Measurements from ENCODE around the gene BAZ2B.
"Not testable (repeated sequence)": the region's sequence is repeated elsewhere in the genome, so short reads cannot be mapped to it uniquely, and the experiment has no call there.

Gene BAZ2B

DNA sequence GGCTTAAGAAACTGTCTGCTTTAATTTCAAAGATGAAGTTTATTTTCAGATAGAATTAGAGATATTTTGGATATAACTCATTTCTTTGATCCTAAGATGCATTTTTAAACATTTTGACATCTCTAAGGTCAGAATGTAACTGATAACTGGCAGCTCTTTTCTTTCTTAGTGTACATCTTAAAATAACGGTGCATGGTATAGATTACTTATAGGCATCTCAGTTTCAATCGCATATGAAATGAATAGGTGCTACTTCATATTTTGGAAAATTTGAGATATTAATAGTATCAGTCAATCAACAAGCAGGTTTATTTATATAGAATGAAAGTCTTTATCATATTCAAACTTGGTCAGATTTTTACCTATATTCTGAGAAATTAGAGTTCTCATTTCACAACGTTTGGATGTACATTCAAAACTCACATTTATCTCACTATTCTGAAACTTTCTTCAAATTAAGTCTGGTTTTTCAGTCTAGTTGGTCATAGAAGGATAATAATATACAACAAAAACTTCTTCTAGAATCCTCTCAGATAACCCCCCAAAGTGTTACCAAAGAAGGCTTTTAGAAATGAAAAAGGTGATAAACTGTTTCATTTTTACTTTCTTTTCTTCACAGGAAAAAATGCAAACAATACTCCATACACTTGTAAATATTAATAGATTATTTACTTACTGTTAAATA lies 207.1 kb downstream of the BAZ2B start:
- DNase-seq, result no peak

DNA sequence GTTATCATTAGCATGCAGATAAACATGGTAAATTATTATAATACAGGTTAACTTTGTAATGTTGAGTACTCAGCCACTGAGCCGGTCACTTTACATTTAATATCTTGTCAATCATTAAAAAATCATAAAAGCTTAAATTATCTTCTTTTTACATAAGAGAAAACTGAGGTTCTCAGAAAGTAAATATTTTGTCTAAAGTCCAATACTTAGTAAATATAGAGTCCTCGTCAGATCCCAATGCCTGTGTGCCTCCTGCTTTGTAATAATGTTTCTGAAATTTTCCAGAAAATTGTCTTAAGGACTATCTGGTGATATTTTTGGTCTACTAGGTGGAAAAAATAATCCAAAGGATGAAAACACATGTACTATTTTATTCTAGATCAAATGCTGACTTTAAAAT lies 213.6 kb downstream of the BAZ2B start:
- DNase-seq, result no peak

DNA sequence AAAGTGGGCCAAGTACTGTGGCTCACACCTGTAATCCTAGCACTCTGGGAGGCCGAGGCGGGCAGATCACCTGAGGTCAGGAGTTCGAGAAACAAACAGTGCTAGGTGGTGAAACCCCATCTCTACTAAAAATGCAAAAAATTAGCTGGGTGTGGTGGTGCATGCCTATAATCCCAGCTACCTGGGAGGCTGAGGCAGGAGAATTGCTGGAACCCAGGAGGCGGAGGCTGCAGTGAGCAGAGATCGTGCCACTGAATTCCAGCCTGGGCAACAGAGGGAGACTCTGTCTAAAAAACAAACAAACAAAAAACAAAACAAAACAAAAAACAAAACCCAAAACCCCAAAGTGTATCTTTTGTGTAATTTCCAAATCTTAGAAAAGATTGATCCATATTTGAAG lies 214.2 kb downstream of the BAZ2B start:
- not testable (repeated sequence) for DNase-seq

DNA sequence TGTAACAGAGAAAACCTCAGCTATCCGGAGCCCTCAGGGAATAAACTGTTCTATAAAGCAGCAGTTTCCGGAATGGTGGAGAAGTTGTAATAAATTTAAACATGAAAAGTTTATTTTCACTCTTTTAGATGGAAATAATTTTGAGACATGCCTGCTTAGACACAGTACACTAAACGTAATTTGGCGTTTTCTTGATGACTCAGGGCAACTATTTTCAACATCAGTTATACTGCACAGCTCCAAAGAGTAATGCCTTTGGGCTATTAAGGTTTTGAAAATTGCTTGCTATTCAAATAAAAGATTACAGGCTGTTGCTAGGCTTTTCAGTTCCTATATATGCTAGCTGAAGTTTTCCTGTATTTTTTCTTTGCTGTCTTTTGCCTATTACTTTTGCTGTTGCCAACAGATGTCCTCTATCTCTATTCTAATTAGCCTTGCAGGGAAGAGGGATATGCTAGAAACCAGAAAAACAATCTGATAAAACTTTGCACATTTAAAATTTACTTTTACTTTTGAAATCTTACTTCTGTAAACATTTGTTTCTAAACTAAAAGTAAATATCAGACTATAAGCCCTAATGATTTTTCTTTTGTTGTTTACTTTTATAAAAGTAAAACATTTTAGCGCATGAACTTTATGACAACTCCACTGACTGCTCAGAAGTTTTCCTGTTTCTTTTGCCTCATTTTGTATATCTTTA lies 216.5 kb downstream of the BAZ2B start:
- DNase-seq, result no peak

DNA sequence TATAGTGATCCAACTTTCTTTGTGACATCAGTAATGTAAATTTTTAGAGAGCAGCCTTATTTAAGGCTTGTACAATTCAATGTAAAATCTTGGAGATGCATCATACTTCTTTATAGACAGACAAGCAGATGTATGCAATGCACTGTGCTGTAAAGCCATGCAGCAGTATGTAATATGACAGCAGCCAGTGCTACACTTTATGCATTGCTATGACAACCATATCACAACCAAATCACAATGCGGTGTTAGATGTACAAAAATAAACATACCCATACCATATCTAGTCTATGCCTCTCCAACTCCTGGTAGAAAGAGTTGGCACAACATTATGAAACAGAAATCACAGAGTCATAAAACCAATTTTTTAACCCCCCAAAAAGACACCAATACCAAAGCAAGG lies 219.5 kb downstream of the BAZ2B start:
- DNase-seq, result no peak

DNA sequence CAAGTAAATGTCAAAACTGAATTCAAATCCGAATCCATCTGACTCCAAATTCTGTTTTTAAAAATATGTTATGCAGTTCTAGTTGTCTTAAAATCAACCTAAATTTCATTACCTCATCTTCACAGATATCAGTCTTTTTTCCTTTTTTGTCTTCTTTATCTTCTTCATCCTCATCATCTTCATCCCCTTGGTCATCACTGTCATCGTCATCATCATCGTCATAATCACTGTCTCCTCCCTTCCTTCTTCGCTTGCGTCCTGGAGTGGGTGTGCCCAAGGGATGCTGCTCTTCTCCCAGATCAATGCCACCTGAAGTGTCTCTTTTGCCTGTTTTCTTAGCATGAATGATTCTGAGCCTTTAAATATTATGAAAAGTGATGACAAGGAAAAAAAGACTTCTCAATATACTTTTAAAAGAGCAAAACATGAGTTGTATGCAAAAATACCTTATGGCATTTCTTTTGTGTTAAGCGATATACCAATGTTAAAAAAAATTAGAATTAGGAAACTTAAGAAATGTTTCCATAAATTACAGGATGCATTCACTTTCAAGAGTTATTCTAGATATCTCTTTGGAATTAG lies 233.8 kb downstream of the BAZ2B start:
- DNase-seq, result no peak

DNA sequence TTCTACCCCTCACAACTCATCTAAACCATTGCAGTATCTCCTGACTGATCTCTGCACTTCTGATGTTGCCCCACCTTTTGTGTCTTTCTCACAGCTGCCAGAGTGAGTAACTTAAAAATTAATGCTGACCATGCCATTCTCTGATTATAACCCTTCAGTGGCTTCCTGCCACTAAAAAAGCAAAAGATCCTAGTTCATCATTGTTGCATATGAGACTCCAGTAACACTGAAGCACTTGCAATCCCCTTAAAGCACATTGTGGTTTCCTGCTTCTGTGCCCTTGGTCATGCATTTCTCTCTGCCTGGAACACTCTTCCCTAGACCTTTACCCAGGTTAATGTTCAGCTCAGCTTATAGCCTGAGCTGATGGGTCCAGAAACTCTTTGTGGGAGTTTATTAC lies 234.8 kb downstream of the BAZ2B start:
- DNase-seq, result no peak

DNA sequence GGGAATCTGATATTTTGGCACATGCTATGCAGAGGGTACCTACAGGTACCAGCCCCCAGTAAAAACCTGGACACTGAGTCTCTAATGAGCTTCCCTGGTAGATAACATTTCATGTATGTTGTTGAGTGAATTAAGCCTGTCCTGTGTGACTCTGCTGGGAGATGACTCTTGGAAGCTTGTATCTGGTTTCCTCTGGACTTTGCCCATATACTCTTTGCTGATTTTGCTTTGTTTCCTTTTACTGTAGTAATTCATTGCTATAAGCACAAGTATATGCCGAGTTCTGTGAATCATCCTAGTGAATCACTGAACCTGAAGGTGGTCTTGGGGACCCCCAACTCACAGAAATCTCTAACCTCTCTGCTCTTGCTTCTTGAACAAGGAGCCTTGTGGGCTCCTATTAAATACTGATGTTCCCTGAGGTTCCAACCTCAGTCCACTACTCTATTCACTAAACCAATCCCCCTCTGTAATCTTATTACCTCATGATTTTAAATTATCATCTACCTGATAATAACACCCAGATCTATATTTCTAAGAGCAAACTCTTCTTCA lies 235.6 kb downstream of the BAZ2B start:
- DNase-seq, result no peak

DNA sequence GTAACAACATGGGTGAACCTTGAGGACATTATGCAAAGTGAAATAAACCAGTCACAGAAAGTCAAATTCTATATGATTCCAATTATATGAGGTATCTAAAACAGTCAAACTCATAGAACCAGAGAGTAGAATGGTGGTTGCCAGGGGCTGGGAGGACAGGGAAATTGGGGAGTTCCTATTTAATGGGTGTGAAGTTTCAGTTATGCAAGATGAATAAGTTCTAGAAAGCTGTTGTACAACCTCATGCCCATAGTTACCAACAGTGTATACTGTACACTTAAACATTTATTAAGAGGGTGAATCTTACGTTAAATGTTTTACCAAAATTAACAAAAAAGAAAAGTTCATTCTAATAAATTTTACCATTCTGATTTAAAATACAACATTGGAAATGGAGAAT lies 237.2 kb downstream of the BAZ2B start:
- DNase-seq, result no peak

DNA sequence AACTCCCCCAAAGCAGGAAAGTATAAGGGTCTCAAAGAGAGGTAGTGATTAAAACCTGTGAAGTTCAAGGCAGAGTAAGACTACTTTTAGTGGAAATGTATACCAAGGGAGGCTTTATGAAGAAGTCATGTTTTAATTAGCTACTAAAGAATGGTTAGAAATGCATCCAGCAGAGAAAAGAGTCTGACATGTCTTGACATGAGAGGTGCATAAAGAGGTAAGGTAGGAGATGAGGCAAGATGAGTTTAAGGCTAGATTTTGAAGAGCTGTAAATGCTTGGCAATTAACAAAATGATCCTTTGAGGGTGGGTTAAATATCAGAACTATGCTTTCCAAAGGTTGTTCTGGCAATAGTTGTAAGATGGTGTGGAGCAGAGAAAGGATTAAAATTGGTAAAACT lies 241.1 kb downstream of the BAZ2B start:
- DNase-seq, result no peak

DNA sequence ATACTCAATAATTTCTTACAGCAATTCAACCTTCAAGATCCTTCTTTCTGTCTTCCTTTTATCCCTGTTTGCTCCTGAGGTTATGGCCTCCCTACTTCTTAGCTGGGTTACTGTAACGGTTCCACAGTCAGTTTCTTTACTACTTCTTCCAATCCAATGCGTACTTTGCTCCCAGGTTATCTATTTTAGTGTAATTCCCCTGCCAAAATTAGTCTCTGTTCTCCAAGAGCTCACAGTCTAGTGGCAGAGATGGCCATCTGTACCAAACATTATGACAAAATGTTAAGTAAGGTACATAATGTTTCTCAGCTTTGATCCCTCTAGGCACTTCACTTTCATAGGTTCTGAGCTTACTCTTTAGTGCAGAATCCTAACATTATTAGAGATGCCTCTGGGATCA lies 244.8 kb downstream of the BAZ2B start:
- DNase-seq, result no peak

DNA sequence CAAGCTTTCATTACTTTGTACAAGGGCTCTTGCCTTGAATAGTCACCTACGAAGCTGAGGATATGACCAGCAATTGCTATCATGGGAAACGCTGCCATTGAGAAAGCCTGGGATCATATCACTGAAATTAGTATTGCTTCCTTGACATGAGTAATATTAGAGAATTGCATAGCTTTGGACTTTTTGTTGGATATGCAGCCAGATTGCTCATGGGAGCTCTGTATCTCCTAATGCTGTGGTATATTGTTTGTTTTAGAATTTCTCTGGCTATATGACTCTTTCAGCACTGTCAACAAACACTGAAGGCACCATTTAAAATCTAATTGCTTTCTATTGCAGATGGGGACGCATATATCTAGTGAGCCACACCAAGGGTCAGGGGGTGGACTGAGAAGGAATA lies 249.8 kb downstream of the BAZ2B start:
- no peak for DNase-seq

DNA sequence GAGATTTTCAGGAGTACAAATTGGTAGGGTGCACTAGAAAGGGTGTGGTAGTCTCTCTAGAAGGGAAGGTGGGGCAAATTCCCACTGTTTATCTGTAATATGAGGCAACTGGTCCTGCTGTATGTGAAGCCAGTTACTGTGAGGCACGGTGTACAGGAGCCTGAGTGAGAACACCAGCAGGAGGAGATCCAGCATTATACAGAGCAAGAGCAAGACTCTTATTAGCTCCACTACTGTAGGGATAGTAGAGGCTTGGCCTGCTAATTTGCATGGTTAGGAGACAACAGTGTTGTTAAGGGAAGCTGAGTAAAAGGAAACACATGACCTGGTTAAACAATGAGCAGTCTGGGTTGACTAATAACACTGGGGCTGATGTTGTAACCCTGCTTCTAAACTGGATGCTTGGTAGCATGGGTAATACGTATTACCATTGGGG lies 253.5 kb downstream of the BAZ2B start:
- DNase-seq, result peak; percentile 2

DNA sequence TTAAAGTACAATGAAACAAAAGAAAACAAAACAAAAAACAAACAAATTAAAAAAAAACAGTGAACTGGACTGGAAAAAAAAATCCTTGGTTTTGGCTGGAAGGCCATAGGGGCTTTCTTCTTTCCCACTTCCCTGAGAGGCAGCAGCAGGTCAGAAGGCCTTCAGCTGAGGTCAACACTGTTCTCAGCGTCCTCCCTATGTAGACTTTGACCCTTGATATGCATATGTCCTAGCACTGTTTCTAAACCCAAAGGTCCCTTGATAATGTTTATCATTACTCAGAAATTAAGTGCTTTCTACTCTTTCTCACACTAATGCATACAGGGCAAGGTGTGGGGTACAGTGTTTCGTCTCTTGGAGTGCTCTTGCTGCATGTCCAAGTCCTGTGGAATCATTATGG lies 254.3 kb downstream of the BAZ2B start:
- DNase-seq, result no peak

DNA sequence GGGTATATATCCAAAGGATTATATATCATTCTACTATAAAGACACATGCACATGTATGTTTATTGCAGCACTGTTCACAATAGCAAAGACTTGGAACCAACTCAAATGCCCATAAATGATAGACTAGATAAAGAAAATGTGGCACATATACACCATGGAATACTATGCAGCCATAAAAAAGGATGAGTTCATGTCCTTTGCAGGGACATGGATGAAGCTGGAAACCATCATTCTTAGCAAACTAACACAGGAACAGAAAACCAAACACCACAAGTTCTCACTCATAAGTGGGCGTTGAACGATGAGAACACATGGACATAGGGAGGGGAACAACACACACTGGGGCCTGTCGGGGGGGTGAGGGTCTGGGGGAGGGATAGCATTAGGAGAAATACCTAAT lies 254.7 kb downstream of the BAZ2B start:
- DNase-seq, result not testable (repeated sequence)

DNA sequence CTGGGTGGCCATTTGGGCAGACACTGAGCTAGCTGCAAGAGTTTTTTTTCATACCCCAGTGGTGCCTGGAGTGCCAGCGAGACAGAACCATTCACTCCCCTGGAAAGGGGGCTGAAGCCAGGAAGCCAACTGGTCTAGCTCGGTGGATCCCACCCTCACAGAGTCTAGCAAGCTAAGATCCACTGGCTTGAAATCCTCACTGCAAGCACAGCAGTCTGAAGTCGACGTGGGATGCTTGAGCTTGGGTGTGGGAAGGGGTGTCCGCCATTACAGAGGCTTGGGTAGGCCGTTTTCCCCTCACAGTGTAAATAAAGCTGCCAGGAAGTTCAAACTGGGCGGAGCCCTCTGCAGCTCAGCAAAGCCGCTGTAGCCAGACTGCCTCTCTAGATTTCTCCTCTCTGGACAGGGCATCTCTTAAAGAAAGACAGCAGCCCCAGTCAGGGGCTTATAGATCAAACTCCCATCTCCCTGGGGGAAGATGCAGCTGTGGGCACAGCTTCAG lies 260.2 kb downstream of the BAZ2B start:
- DNase-seq, result no peak

DNA sequence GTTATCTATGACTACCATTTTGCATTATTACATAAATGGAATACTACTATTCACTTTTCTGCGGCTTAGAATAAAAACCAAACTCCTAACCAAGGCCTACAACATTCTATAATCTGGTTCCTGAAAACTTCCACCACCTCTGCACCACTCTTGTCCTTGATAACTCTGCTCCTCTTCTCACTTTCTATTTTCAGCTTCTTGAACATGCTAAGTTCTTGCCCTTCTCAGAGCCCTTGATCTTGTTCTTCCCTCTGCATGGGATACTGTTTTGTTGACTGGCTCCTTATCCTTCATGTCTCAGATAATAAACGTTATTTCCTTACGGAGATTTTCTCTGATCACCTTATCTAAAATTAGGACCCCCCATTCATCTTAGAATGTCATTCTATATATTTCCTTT lies 264.4 kb downstream of the BAZ2B start:
- no peak for DNase-seq

DNA sequence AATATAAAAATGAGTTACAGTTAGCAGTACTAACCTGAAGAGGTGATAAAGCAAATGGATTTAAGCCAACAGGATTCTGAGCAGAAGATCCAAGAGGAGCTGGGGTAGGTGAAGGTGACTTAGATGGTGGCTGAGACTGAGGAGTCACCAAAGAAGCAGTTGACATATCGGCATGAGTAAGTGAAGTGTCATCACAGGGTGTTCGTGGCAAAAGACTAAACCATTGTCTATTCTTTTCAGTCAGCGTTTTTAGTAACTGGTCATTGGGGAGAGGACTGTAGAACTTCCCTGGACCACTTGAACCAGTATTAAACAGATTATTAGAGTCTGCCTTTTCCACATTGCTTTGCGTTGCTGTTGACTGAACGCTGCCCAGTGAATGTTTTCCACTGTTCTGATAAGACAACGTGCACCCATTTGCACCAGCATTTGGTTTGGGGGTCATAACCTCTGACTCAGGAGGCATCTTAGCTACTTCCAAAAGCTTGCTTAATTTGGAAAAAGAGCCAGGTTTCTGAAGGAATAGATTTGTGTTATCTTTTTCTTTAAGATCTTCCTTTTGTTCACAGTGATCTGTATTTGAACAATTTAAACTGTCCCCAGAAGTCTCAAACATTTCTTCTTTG lies 266.6 kb downstream of the BAZ2B start:
- DNase-seq, result no peak

DNA sequence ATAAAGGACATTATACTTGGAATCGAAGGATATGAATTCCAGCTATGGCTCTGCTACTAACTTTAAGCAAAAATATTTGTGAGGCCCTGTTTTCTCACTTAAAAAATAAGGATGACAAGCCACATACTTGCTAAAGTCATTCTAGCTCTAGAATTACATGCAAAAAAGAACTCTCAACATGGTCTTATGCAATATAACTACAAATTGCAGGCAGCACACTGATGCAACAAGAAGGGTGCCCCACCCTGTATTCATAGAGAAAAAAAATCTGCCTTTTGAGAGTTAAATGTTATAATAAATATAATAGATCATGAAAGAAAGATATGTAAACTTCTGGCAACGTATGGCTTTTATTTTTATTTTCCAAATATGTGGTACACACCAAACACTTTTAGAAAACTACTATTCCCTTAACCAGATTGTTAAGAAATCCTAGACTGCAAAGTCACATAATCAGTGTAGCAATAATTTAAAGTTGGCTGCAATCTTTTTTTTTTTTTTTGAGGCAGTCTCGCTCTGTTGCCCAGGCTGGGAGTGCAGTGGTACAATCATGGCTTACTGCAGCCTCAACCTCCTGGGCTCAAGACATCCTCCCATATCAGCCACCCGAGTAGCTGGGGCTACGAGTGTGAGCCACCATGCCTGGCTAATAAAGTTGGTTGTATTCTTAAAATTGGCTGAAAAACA lies 289.6 kb downstream of the BAZ2B start:
- DNase-seq, result peak; percentile 58

DNA sequence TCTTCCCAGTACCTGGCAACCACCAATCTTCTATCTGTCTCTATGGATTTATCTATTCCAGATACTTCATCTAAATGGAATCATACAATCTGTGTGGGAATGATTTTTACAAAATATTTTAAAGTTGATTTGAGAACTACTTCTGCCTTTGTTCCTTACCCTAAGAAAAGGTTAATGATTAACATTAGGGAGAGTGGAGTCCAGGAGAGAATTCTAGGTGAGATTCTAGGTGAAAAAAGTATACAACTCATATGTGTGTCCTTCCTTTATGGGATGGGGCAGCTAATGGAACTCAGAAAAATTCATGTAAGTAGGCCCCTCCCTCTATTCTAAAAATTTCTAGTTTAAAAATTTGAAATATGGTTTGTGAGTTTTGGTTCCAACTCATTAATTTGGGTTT lies 293.9 kb downstream of the BAZ2B start:
- no peak for DNase-seq

DNA sequence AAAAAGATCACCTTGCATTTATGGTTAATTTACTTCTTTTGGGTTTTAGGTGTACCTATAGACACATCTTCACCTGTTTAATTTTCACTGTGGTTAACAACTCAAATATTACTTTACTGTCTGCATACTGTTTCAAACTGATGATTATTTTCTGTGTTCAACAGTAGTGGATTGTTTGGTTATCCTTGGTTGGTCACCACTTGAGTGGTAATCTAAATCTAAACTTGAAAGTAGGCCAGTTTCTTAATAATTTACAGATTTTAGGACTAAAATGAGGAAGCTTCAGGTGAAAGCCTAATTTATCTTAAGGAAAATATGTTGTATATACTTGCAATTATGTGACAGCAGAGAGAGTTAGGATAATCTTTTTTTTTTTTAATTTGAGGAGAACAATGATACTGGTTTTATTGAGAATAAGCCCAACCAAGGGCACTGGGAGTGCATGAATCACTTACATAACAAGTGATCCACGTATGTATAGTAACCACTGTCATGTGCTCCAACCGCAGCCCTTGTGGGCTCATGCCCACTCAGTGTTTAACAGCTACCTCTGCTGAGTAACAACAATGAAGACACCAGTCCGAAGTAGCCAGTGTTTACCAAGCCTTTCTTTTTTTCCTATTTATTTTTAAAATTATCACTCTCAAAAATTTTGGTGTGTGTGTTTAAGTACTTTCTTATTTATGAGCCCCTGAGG lies 298.8 kb downstream of the BAZ2B start:
- DNase-seq, result no peak

DNA sequence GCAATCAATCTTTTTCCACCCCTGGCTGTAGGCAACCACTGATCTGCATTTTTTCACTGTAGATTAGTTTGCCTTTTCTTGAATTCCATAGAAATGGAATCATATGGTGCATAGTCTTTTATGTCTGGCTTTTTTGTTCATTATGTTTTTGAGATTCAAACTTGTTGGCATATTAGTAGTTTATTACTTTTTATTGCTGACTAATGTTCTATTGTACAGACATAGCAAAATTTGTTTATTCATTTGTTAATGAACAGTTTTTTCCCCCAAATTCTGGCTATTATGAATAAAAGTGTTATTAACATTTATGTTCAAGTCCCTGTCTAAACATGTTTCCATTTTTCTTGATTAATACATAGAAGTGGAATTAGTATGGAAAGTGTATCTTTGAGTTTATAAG lies 308.4 kb downstream of the BAZ2B start:
- no peak for DNase-seq
